Fibroblast of the aortic adventitia (primary cell): ENCODE measurements around the gene MEA1. TPM values are rescaled to one million over a fixed set of nuclear protein-coding genes. Genes with fewer than 3 reads are reported as not detected.

Experiments
- DNase-seq: peaks from one replicate; pipeline ENCODE4 v3.0.0-alpha.2; 2010; ENCODE audit warnings: low read depth
- H3K4me3 ChIP-seq: 2 replicates; pipeline ENCODE4 v1.5.1; 2011; ENCODE audit warnings: low read depth, mild to moderate bottlenecking, control low read depth, low read length, moderate library complexity
- CTCF ChIP-seq: IDR thresholded peaks from 2 replicates; pipeline ENCODE4 v1.5.1; 2011; ENCODE audit warnings: mild to moderate bottlenecking, low read length, control low read depth, inconsistent platforms; ENCODE audit not compliant: insufficient read depth
- total RNA-seq: library from RNA; depleted of rRNA; stranded (reverse); fragments of >200 nt; gene quantifications from 2 replicates; pipeline ENCODE4 v1.2.3, GENCODE V29; 2012; ENCODE audit warnings: low replicate concordance

MEA1 gene
- total RNA-seq, 1 donor: 71.8 TPM

DNA sequence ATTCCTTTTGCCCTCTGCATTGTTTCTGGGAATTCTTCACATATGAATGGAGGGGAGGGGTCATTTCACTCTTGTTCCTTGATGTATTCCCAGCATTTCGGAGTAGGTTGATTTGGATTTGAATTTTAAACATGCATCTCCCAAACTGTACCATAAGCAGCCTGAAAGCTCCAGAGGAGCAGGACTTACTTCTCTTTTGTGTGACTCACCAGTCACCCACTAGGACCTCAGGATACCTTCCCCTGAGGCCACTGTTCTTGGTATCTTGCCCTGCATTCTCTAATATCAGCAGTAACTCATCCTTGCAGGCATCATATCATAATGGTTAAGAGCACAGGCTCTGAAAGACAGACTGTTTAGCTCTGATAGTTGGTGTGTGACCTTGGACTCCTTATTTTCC is 44.8 kb upstream of the MEA1 start:
- no peak for DNase-seq
- H3K4me3 ChIP-seq: peak overlapping the region; percentile 84
- no peak for TF ChIP-seq CTCF

GRCh38 chr6:43055966-43056365 is 42.2 kb upstream of the MEA1 start:
- no peak overlapping the region for H3K4me3 ChIP-seq
- no peak for TF ChIP-seq CTCF
- no peak for DNase-seq

- no peak for TF ChIP-seq CTCF
- DNase-seq: no peak
- H3K4me3 ChIP-seq: peak overlapping the region; percentile 87
Measured at GRCh38 chr6:43054206-43054943, 40.6 kb upstream of the MEA1 start.

GRCh38 chr6:43053545-43054205 is 39.9 kb upstream of the MEA1 start, which contains the start of gene CUL7:
Gene CUL7 (minus strand): TSS chr6:43053851. CDS start chr6:43052788, 1,063 bp downstream.
- H3K4me3 ChIP-seq: peak within 1 kb of the TSS; percentile 87
- peak; percentile 96 for DNase-seq
- TF ChIP-seq CTCF: peak; percentile 2

GRCh38 chr6:43052842-43053544 is 39.2 kb upstream of the MEA1 start:
- DNase-seq: peak; percentile 29
- peak overlapping the region; percentile 87 for H3K4me3 ChIP-seq
- no peak for TF ChIP-seq CTCF

DNA sequence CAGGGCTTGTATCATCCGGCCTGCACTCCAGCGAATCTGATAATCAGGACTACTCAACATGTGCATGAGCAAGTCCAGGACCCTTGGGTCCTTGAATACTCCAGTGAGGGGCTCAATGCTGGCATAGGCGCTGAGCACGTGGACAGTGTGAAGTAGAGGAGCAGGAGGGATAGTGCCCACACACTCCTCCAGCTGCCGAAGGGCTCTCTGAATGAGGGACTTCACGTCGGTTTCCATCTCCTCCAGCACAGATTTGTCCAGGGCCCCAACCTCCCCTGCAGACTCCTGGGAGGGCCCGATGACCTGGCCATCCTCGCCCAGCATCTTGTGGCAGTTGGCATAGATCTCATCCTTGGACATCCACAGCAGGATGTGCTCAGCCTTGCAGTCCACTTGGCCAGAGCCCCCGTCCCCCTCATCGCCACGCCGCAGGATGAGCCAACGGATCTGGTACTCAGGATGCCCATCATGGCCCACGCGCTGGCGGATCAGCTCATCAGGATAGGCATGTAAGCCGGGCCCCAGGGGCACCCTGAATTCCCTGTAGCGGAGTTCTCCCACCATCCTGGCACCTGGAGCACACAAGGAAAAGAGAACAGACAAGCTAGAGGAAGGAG is 38.6 kb upstream of the MEA1 start:
- H3K4me3 ChIP-seq: peak overlapping the region; percentile 87
- no peak for DNase-seq
- TF ChIP-seq CTCF: no peak
